ENCODE measurements around the gene TMEM101. TPM values are rescaled to one million over a fixed set of nuclear protein-coding genes. Genes with fewer than 3 reads are reported as not detected.

TMEM101 gene
- total and polyA plus RNA-seq, 12 donors: 15.6 to 26.4 (median 17.9) TPM

DNA sequence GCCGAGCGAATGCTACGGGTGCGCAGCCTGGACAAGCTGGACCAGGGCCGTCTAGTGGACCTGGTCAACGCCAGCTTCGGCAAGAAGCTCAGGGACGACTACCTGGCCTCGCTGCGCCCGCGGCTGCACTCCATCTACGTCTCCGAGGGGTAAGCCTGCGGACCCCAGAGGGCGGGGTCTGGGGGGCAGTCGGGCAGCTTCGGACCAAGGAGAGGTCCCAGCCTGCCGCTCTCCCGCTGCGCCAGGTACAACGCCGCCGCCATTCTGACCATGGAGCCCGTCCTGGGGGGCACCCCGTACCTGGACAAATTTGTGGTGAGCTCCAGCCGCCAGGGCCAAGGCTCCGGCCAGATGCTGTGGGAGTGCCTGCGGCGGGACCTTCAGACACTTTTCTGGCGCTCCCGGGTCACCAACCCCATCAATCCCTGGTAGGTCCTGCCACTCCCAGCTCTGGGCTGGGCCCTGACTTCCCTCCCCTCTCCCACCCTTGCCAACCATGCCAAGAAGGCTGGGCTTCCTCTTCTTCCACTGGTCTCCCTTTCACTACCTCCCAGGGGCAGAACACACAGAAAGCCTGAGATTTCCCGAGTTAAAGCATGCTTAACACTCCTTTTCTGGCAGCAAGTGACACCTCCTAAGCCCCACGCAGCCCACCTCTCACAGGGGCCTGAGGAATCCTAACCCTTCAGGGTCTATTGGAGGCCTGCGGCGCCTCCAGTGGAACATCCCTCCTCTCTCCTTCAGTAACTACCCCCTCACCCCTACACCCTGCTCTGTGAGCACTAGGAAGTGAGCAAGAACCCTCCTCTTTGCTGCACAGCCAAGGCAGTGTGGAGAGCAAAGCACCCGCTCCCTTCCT, 7.2 kb downstream of the TMEM101 start:
- 6 to 8% methylated on average over 37 of the region's 37 CpGs for WGBS, 2 donors
- peaks cover 14 to 35% (median 25%) of the 10 kb centered on the region in 7 donors for H3K27me3 ChIP-seq
- peak overlapping the region; percentile 27 to 77 (median 64) for H3K4me3 ChIP-seq
- peak overlapping the region in 6 of 10 donors; percentile 18 to 73 (median 39) for H3K27ac ChIP-seq
- intact Hi-C loops (cut with DNase I): loop anchor here in 5 of 10 donors (5.0 kb wide), 2 partner anchors 35 to 110 kb away; no protein-coding TSS in a partner anchor
- peaks cover 18 to 60% (median 44%) of the 10 kb centered on the region in 9 donors for H3K4me1 ChIP-seq
- H3K36me3 ChIP-seq: peaks cover 0 to 35% (median 0%) of the 10 kb centered on the region in 9 donors
- peak in 4 of 8 donors; percentile 4 to 29 (median 10) for ATAC-seq
- TF ChIP-seq, protein P1, sequence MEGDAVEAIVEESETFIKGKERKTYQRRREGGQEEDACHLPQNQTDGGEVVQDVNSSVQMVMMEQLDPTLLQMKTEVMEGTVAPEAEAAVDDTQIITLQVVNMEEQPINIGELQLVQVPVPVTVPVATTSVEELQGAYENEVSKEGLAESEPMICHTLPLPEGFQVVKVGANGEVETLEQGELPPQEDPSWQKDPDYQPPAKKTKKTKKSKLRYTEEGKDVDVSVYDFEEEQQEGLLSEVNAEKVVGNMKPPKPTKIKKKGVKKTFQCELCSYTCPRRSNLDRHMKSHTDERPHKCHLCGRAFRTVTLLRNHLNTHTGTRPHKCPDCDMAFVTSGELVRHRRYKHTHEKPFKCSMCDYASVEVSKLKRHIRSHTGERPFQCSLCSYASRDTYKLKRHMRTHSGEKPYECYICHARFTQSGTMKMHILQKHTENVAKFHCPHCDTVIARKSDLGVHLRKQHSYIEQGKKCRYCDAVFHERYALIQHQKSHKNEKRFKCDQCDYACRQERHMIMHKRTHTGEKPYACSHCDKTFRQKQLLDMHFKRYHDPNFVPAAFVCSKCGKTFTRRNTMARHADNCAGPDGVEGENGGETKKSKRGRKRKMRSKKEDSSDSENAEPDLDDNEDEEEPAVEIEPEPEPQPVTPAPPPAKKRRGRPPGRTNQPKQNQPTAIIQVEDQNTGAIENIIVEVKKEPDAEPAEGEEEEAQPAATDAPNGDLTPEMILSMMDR (IDR thresholded peaks at IDR 0.05): peak in 1 of 9 donors; percentile 1
- no peaks in the 10 kb centered on the region for H3K9me3 ChIP-seq
- peak in 1 of 2 donors; percentile 28 for DNase-seq

DNA sequence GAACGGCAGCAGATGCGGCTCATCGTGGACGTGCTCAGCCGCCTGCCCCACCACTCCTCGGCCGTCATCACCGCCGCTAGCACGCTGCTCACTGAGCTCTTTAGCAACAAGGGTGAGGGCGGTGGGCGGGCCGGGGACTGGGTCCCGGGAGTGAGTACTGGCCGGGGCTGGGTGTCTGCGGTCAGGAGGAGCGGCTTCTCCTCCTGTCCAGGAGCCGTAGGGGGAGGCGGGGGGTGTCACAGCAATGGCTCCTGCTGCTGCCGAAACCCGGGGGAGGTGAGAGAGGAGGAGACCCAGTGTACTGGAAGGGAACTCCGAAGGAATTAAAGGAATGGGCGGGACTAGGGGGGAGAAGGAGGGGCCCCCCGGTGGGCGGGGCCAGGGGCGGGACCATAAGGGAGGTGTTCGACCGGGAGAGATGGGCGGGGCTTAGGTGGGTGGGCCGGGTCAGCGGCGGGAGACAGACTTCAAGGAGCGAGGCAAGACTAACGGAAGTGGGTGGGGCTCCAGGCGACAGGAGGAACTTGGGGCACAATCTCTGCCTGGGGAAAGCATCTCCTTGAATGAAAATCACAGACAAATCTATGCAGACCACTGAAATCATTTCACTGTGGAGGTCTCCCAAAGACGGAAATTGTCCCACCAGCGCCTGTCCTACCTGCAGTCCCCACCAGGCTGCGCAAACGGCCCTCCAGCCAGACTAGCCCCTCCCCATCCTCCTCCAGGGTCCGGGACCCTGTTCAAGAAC, 8.0 kb downstream of the TMEM101 start:
- intact Hi-C loops (cut with DNase I): loop anchor here in 5 of 10 donors (5.0 kb wide), 2 partner anchors 36 to 111 kb away; no protein-coding TSS in a partner anchor
- Histone ChIP-seq H3K27ac (peak overlapping the region in 6 of 10 donors; percentile 18 to 75 (median 39)), H3K4me3 (peak overlapping the region; percentile 27 to 77 (median 64)), H3K27me3 (peaks cover 14 to 43% (median 25%) of the 10 kb centered on the region in 7 donors), H3K36me3 (peaks cover 0 to 27% (median 0%) of the 10 kb centered on the region in 9 donors), H3K9me3 (no peaks in the 10 kb centered on the region), H3K4me1 (peaks cover 18 to 55% (median 41%) of the 10 kb centered on the region in 9 donors)
- 0% methylated on average over 38 to 40 of the region's 40 CpGs for WGBS, 2 donors
- TF ChIP-seq, protein P1 (IDR thresholded peaks at IDR 0.05): peak; percentile 32 to 70 (median 56)
- DNase-seq (peak; percentile 97 to 99), ATAC-seq (peak; percentile 89 to 96 (median 93))

DNA sequence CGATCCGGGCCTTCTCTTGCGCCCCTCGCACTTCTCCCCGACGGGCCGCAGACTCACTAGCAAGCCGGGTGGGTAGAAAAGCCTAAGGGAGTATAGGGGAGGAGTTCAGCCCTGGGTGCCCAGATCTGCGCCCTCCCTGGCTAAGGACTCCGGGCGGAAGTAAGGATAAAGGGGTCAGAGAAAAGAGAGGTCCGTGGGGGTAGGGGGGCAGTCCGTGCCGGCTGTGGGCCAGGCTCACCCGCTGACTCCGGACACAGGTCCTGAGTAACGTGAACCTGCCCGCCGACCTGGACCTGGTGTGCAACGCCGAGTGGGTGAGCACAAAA, 8.5 kb downstream of the TMEM101 start:
- Histone ChIP-seq H3K9me3 (no peaks in the 10 kb centered on the region), H3K4me3 (peak overlapping the region; percentile 25 to 77 (median 64)), H3K27ac (peak overlapping the region in 4 of 10 donors; percentile 17 to 75 (median 22)), H3K36me3 (peaks cover 0 to 22% (median 0%) of the 10 kb centered on the region in 9 donors), H3K27me3 (peaks cover 14 to 44% (median 25%) of the 10 kb centered on the region in 7 donors), H3K4me1 (peaks cover 18 to 51% (median 39%) of the 10 kb centered on the region in 9 donors)
- peak in 4 of 8 donors; percentile 0 to 4 (median 2) for ATAC-seq
- WGBS, 2 donors: 2 to 3% methylated on average over 21 of the region's 21 CpGs
- intact Hi-C loops (cut with DNase I): loop anchor here in 5 of 10 donors (5.0 kb wide), 2 partner anchors 36 to 111 kb away; no protein-coding TSS in a partner anchor
- no peak for DNase-seq
- TF ChIP-seq, protein P1 (IDR thresholded peaks at IDR 0.05): no peak
